ENCODE data around the gene TBC1D5.

DNA sequence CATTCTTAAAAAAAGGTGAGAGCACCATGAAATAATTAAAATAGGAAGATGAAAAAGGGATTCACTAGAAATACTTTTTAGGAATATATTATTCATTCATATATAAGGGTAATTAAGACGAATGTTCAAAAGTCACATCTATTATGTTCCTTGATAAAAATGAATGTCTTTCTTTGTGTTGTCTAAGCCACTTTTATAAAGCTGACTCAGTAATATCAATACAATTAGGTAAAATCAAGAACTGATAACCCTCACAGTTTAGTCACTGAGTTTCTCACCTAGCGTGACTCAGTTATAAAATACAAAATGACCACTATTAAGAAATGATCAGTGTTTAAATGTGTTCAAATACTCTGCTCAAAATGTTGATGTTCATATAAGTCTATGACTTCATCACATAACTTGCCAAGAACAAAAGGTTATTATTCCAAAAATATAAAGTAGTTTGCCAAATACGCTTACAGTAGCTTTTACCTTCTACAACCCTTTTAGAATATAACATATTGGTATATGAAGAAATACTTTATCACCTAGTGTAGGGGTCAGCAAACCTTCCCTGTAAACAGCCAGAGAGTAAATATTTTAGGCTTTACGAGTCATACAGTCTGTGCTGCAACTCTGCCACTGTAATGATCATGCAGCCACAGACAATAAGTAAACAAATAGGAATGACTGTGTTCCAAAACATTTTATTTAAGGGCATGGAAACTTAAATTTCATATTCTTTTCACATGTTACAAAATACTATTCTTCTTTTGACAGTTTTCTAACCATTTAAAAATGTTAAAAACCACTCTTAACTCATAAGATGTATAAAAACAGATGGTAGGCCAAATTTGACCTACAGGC, 369.8 kb downstream of the TBC1D5 start:
- TF ChIP-seq, protein P1, sequence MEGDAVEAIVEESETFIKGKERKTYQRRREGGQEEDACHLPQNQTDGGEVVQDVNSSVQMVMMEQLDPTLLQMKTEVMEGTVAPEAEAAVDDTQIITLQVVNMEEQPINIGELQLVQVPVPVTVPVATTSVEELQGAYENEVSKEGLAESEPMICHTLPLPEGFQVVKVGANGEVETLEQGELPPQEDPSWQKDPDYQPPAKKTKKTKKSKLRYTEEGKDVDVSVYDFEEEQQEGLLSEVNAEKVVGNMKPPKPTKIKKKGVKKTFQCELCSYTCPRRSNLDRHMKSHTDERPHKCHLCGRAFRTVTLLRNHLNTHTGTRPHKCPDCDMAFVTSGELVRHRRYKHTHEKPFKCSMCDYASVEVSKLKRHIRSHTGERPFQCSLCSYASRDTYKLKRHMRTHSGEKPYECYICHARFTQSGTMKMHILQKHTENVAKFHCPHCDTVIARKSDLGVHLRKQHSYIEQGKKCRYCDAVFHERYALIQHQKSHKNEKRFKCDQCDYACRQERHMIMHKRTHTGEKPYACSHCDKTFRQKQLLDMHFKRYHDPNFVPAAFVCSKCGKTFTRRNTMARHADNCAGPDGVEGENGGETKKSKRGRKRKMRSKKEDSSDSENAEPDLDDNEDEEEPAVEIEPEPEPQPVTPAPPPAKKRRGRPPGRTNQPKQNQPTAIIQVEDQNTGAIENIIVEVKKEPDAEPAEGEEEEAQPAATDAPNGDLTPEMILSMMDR (IDR thresholded peaks at IDR 0.05), result no peak
- TF ChIP-seq POLR2A (IDR thresholded peaks at IDR 0.05) (no peak), POLR2AphosphoS5 (IDR thresholded peaks at IDR 0.05) (no peak), EP300 (IDR thresholded peaks at IDR 0.05) (no peak)

Data from sigmoid colon (tissue), 4 donors.